Stimulated activated CD4-positive, alpha-beta T cell treated with anti-CD3 and anti-CD28 coated beads, Interleukin-12 subunit alpha, Interleukin-12 subunit beta, amount 100 ng/mL, for 4 hours (primary cell): ENCODE measurements around the gene EIF1.
A peak's percentile ranks its signal among the peaks of the same experiment; 100 is the strongest.
"Not testable (repeated sequence)": the region's sequence is repeated elsewhere in the genome, so short reads cannot be mapped to it uniquely, and the experiment has no call there.

Experiments used
- DNase-seq: peaks from one replicate; pipeline ENCODE4 v3.0.0-alpha.2; 2020

EIF1 gene

DNA sequence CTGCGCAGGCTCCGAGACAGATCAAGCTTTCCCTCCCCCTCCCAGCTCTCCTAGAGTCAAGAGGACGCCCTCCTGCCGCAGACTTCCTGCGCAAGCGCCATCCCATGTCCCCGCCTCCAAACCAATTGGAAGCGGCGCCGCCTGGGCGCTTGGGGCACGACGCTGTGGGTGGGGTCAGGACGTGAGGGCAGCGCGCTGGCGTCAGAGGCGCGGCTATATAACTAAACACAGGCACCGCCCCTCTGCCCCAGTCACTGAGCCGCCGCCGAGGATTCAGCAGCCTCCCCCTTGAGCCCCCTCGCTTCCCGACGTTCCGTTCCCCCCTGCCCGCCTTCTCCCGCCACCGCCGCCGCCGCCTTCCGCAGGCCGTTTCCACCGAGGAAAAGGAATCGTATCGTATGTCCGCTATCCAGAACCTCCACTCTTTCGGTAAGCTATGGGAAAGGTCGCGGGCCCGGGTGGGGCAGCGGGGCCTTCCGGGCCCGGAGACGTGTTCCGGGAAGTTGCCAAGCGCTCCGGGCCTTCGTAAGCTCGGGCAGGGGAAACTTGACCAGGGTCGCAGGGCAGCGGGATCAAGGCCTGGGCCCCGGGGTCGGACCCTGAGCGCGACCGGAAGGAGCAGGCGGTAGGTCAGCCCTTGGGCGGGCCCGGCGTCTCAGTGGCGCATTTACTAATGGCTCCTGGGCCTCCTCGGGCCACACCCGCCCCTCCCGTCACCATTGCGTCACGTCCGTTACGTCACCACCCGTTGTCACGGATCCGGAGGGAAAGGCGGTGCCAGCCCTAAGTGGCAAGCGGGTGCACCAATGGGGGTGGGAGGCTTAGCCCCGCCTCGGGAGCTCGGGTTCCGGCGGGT, at the start of gene EIF1:
TSS of gene EIF1 (plus strand) at position 245 of the 856 bp plus-strand sequence. CDS start at position 399, 154 bp downstream.
- peak; percentile 100 for DNase-seq

DNA sequence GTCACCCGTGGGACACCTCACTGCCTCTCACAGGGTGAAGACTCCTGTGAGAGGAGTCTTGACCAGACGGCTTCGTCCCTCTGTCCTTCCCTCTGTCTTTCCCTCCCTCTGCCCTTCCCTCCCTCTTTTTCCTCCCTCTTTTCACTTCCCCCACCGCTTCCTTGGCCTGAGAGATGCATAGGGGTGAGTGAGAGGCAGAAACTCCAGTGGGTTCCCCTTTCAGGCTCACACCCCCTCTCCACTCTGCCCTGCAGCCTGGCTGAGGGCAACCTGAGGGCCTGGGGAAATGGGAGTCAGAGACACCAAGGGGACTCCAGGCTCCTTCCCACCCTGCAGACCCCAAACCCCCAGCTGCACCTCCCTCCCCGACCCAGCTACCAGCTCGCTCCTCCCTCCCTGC, 49.7 kb upstream of the EIF1 start:
- DNase-seq, result no peak

DNA sequence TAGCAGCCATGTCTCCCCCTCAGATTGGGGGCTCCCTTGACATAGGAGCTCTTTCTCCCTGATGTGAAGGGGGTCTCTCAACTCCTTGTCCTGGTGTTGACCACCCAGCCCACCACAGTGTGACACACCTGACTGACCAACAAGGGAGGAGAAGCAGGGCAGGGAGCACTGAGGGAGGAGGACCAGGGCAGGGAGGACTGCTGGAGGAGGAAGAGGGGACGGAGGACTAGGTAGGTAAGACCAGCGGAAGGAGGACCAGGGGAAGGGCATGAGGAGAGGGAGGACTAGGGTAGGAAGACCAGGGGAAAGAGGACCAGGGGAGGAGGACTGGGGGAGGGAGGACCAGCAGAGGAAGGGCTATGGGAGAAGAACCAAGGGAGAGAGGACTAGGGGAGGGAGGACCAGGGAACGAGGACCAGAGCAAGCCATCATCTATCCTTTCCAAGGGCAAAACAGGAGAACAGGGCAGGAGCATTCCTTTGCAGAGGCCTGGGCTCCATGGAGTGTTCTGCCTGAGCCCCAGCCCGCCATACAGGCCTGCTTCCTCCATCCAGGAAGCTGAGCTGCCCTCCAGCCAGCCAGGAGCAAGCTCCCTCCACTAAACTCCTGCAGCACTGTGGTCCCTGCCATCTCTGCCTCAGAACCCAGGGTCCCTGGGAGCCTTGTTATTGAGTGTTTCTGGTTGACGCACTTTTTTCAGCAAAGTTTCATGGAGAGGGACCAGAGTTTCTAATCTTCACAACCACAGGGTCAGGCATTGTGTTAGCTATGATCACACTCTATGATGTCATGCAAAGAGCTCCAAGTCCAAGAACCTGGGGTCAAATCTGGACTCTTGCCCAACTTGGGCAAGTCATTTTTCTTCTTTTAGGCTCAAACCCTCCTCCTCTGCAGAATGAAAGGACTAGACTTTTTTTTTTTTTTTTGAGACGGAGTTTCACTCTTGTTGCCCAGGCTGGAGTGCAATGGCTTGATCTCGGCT, 48.9 kb upstream of the EIF1 start:
- no peak for DNase-seq

DNA sequence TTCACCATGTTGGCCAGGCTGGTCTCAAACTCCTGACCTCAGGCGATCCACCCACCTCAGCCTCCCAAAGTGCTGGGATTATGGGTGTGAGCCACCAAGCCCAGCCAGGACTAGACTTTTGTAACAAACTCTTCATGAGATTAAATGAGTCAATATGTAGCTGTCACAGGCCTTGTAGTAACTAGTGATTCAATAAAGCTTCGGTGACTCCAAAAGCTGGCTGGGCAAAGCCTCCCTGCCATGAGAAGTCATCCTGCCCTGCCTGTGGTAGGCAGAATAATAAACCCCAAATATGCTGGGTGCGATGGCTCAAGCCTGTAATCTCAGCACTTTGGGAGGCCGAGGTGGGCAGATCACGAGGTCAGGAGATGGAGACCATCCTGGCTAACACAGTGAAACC, 48.1 kb upstream of the EIF1 start:
- DNase-seq, result not testable (repeated sequence)

DNA sequence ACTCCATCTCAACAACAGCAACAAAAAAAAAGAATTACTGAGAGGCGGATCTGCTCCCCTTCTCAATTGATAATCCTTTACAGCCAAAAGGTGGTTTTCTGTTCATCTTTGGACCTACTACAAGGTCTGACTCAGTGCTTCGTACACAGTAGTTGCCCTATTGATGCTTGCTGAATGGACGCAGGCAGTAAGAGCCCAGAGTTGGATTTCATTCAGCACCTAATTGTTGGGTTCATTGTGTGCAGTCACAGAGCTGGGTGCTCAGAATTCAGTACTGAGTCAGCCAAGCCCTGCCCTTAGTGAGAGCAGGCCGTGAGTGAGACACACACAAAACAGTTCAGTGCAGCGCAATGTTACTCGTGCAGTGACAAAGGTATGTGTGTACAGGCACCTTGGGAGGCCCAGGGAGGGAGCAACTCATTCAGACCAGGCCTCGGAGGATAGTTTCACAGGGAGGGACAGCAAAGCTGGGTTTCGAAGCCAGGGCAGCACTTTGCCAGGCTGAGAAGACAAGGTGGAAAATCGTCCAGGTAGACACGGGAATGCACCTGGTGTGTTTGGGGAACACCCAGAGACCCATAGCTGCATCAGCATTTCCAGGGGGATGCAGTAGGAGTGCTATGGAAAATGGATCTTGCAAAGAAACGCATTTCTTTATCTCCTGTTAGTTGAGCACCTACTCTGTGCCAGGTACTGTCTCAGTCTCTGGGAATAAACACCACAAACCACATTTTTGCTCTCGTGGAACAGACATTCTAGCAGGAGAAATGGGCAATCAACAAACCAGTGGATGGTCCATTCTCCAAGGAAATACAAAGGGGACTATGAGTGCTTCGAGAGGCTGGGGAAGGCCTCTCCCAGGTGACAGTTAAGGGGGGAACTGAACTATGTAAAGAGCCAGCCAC, 46.2 kb upstream of the EIF1 start:
- DNase-seq, result no peak

DNA sequence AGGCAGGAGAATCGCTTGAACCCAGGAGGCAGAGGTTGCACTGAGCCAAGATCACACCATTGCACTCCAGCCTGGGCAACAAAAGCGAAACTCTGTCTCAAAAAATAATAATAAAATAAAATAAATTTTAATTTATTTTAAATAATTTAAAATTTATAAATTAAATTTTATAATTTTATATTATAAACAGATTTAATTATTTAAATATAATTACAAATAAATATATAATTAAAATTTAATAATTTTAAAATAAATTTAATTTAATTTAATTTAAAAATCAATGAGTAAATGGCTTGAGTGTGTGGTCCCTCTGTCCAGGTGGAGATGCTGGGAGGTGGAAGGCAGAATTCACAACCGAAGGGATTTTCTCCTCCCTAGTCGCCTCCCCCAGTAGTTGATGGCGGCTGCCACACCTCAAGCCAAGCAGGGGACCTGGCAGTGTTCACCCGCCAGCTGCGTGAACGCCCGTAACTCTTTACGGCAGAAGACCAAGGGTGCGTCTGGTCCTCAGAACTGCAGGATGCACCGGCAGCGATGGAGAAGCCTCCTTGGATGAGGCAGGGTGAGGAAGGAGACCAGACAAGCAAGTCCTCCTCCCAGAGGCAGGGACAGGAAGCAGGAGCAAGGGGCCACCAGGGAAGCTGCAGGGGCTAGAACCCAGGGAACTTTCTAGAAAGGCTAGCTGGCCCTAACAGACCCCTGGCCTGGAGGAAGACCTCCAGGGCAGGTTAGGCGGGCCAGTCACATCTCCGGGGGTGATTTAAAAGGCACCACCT, 41.5 kb upstream of the EIF1 start:
- no peak for DNase-seq

DNA sequence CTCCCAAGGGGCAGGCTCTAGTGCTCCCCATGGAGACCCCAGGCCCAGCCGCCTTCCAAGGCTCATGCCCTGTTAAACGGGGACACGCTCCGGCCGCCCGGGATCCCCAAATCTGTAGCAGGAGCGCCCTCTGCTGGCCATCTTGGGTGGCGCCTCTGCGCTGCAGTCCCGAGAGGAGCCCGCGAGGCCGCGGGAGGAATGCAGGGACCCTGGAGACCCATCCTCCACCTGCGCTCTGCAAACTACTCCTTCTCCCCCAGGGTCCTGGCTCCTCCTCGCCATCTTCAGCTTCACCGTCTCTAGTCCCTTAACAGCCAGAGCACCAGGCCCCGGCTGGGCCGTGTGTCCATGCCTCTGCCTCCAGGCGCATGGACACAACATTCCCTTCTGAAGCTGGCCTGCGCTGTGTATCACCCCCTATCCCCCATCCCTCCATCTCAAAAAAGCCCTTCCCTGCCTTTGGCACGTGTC, 40.7 kb upstream of the EIF1 start:
- peak; percentile 92 for DNase-seq

DNA sequence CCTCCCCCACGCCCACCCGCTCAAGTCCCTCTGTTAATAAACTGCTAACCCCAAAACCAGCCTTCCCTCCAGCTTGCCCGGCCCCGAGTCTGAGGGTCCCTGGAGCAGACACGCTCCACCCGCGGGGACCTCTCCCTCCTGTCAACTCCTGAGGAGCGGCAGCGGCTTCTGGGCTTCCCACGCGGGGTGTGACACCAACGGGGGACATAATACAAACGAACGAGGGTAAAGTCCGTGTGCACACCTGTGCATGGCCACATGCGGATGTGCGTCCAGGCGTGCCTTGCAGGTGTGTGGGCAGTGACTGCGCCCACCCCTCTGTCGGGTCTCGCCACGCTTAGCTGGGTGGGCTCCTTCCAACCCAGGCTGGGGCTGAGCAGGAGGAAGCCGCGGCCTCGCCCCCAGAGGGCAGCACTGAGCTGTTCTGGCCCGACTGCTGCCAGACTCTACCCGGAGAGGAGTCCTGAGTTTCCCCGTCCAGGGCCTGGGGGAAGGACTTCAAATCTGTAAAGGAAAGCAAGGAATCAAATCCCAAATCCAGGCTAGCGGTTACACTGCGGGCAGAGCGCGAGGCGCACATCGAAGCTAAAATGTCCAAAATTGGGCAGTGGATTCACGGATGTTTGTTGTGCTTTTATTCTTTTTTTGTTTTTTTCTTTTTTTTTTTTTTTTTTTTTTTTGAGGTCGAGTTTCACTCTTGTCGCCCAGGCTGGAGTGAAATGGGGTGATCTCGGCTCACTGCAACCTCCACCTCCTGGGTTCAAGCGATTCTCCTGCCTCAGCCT, 40.1 kb upstream of the EIF1 start:
- peak; percentile 88 for DNase-seq

DNA sequence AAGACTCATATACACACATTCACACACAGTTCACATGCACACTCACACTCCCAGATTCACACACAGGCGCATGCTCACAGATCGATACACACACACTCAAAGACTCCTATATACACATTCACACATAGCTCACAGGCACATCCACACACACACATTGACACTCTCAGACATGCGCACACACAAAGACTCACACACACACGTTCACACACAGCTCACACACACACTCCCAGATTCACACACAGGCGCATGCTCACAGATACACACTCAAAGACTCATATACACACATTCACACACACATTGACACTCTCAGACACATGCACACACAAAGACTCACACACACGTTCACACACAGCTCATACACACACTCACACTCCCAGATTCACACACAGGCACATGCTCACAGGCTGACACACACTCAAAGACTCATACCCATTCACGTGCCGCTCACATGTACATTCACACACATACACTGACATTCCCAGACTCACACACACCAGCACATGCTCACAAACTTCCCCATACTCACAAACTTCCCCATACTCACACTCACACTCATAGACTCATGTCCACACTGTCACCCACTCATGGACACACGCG, 38.7 kb upstream of the EIF1 start:
- DNase-seq, result no peak

DNA sequence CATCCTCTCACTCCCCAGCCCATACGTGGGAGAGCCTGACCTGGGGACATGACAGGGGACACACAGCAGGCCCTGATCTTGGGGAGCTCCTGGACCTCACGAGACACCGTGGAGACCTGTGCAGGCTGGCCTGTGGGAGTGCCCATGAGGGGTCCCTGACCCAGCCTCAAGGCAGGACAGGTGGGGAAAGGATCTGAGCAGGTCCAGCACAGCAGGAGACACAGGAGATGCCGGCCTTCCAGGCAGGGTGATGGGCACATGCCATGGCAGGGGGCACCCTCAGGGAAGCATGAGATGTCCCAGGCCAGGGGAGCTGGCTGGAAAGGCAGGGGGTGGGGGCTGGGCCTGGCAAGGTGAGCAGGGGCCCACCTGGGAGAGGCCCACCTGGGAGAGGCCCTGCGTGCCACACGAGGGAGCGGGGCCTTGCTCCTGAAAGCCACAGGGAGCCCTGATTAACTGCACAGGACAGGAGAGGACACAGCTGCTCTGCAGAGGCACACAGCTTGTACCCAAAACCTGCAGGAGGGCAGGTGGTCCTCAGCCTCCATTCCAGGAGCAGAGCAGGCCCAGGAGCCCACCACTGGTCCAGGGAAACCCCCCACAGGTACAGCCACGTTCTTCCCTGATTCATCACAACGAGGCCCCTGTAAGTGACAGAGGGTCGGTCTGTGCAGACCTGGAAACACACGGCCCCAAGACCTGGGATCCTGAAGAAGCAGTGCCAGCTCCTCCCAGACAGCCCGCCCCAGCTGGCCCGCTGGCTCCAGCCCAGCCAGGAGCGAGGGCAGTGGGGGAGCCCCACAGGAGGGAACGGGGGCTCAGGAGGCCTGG, 37.7 kb upstream of the EIF1 start:
- DNase-seq, result no peak

DNA sequence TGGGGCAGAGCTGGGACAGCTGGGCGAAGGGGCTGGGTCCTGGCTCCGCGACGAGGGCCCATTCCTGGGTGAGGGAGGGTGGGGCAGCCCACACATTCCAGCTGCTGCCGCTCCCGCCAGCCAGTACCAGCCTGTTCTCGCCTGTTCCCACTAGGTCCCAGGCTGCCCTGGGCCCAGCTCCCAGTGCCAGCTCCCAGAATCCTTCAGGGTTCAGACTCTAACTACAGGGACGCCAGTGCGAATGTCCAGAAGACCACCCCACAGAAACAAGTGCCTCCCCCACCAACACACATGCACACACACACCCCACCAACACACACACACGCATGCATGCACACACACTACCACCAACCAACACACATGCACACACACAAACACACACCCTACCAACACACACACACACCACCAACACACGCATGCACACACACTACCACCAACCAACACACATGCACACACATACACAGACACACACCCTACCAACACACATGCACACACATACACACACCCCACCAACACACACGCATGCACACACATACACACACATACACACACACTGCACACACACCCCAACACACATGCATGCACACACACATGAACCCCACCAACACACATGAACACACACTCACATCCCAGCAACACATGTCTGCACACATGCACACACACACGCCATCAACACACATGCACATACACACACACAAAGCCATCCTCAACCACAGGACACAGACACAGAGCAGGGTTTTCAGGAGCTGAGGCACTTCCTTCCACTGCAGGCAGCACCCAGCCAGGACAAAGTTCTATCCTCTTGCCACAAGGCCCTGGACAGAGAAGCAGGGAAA, 36.8 kb upstream of the EIF1 start:
- no peak for DNase-seq

DNA sequence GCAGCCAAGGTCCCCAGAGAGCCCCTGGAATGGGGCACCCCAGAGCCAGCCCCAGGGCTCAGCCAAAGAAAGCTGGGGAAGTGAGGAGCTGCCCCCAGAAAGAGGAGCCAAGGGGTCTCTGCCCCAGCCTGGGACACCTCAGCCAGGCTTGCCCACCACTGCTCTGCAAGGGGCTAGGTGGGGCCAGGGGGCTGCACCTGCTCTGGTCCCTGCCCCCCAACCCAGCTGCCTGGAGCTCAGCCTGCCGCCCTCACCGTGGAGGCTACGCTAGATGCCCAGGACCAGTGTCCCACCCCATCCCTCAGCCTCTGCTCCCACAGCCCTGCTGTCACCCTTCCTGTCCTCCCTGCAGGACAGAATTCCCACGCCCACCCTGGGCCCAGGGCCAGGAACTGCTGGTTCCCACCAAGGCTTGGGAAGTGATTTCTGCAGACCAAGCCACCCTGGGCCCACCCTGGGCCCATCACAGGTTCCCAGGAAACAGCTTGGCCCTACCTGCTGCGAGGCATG, 36.2 kb upstream of the EIF1 start:
- no peak for DNase-seq

DNA sequence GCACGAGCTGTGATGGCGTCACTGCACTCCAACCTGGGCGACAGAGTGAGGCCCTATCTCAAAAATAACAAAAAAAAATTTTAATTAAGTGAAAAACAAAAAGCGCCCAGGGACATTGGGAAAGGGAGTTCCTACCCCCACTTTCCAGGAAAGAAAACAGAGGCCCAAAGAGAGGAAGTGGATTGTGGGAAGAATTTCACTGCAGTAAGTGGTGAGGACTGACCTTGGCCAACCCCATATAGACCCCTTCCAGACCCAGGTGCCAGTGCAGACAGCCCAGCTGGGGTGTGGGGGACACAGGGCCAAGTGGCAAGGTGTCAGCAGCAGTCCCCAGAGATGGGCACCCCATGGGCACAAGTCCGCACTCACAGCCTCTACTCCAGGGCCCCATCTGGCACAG, 35.3 kb upstream of the EIF1 start:
- DNase-seq, result no peak

DNA sequence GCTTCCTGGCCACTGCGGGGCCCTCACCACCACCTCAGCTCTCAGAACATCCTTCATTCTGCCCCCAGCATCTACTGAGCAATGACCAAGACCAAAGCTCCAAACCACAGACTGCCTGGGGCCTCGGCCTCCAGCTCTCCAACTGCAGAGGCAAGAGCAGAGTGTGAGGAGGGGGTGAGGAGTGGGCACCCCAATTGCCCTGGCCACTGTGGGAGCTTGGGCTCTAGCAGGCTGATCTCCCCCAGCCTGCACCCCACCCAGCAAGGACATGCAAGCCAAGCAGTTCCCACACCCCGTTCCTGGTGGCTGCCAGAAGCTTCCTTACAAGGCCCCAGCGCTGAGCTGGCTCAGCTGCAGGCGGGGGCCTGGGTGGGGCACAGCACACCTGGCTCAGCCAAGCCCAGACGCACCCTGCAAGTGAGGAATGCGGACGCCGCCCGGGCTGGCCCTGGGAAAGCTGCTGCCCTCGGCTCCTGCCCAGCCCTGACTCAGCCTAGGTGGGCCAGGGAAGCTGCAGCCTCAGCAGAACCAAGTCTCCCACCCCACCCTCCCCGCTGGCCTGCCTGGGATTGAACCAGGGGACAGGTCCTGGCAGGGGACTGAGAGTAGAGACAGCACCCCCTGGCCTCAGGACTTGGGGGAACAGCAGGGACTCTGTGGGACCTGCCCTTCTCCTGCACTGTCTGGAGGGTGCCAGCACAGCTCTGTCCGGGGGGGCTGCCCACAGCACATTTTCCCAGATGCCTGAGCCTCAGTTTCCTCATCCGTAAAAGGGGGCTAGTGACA, 34.6 kb upstream of the EIF1 start:
- no peak for DNase-seq

DNA sequence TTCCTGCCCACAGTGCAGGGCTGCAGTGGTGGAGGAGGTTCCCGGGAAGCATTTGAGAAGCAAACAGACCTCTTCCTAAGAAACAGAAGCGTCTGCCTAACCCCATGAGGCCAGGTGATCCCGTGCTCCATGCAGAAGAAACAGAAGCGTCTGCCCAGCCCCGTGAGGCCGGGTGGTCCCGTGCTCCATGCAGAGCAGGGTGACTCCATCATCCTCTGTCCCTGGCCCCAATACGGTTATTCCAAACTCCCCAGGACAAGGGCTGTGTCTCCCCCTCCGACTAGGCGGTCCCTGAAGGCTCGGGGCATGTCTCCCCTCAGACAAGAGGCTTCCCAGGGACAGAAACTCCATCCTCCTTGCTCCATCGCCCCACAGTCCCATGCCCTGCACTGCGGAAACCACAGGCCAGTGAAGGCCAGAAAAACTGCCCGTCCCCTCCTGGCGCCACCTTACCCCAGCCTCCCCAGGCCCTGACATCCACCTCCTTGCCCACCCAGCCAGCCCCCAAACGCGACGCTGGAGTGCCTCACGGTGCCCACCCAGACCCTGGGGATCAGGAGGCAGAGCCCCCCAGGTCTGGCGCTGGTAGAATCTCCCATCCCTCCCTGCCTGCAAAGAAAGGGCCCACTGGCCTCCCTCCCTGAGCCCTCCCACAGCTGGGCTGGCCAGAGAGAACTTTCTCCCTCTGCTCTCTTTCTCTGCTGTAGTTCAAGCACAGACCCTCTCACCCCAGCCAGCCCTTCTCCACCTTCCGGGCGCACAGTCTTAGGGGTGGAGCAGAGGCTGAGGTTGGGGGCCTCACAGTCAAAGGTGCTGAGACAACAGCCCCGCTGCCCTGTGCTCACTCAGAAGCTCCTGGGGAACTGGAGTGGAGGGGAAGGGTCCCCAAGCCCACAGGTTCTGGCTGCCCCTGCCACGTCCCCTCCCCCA, 33.7 kb upstream of the EIF1 start:
- no peak for DNase-seq

DNA sequence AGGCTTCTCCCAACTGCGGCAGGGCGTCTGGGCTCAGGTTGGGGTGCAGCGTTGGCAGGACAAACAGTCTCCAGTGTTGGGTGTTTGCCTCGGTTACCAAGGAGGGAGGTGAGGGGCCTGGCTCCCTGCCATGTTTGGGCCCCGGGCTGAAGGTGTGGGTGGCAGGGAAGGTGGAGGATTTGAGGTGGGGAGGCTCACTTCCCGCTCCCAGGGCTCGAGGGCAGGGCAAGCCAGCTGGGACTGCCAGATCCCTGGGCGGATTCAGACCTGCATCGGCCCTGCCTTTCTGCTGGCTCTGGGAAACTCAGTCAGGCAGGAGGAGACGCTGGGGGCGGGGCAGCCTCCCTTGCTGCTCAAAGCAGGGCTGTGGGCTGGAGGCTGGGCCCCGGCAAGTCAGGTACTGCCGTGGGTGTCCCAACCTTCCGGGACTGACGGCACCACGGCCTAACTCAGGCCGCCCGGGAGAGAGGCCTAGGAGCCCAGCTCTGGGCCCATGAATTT, 33.0 kb upstream of the EIF1 start:
- DNase-seq, result no peak
